Kidney (tissue), 14 donors: ENCODE data around the gene PMEPA1. TPM values are rescaled to one million over a fixed set of nuclear protein-coding genes. Genes with fewer than 3 reads are reported as not detected.

Source experiments
- DNase-seq, 5 donors: peaks; one replicate each; pipeline ENCODE4 v3.0.0-alpha.2; 2013 to 2020
- FAIRE-seq: peaks from 2 replicates; lab custom pipeline; 2012; peaks lifted over from hg19 to GRCh38; lab: Jason Lieb, UNC
- H3K27ac ChIP-seq, 2 donors: one replicate each; pipeline ENCODE4 v1.7.0; 2013; ENCODE audit warnings: low read depth in 2 of 2, low read length in 2 of 2, inconsistent platforms in 1 of 2
- H3K27me3 ChIP-seq: one replicate; pipeline ENCODE4 v1.7.1; 2013; ENCODE audit warnings: low read length, inconsistent platforms; ENCODE audit not compliant: control insufficient read depth, insufficient read depth
- H3K36me3 ChIP-seq, 3 donors: one replicate each; pipeline versions ENCODE4 v1.7.0 to v1.7.1; 2013; ENCODE audit warnings: low read length in 3 of 3, control low read depth in 1 of 3, inconsistent platforms in 1 of 3; ENCODE audit not compliant: insufficient read depth in 3 of 3, control insufficient read depth in 2 of 3
- H3K4me1 ChIP-seq, 3 donors: one replicate each; pipeline versions ENCODE4 v1.7.0 to v1.7.1; 2013; ENCODE audit warnings: low read length in 3 of 3, inconsistent platforms in 1 of 3, low read depth in 1 of 3; ENCODE audit not compliant: control insufficient read depth in 2 of 3, insufficient read depth in 2 of 3
- H3K4me3 ChIP-seq, 3 donors: one replicate each; pipeline versions ENCODE4 v1.7.0 to v1.8.1; 2013; ENCODE audit warnings: low read length in 3 of 3, control low read depth in 1 of 3, inconsistent platforms in 1 of 3
- H3K9ac ChIP-seq, 3 donors: one replicate each; pipeline versions ENCODE4 v1.7.0 to v1.7.1; 2013; ENCODE audit warnings: low read length in 3 of 3, control low read depth in 1 of 3, inconsistent platforms in 1 of 3
- H3K9me3 ChIP-seq, 3 donors: one replicate each; pipeline versions ENCODE4 v1.7.0 to v1.7.1; 2013; ENCODE audit warnings: low read length in 3 of 3, control low read depth in 1 of 3, inconsistent platforms in 1 of 3; ENCODE audit not compliant: control insufficient read depth in 2 of 3, insufficient read depth in 1 of 3
- CTCF ChIP-seq: IDR thresholded peaks from 3 replicates; pipeline ENCODE4 v1.5.1; 2012; ENCODE audit warnings: mild to moderate bottlenecking, moderate library complexity, borderline replicate concordance; ENCODE audit not compliant: insufficient read depth; ENCODE audit errors: extremely low read depth
- intact Hi-C: fragments of 100-400 bp; cut with DNase I; formaldehyde crosslinking; loops from one replicate; pipeline ENCODE4 v1.11.1; 2022
- polyA plus RNA-seq: library from polyadenylated mRNA; stranded (reverse); fragments of 350-450 nt; fragmentation: Illumina TruSeq; extraction: RNeasy Lipid Tissue Mini Kit (QIAGEN cat#74804); gene quantifications from one replicate; pipeline ENCODE4 v1.2.3, GENCODE V29; 2014; ENCODE audit warnings: low read depth, low replicate concordance; ENCODE audit not compliant: insufficient read depth
- total RNA-seq: library from RNA; stranded (reverse); fragmentation: NEBNext Ultra II Directional; extraction: Animal tissue kit (Norgen Biotek cat#: 25700); gene quantifications from one replicate; pipeline ENCODE4 v1.2.1, GENCODE V29; 2021
- donor health status: control.
- donor health status: control.
- donor health status: control.
- donor health status: control.
- donor health status: control.
- donor health status: DM: yes; HTN: yes; CAD: no.
- donor health status: Normal renal cell carcinoma (clear cell type).

PMEPA1 gene
- total and polyA plus RNA-seq, 2 donors from 2014 or later, result 12.9 to 30.4 TPM

- Histone ChIP-seq H3K9me3 (no peaks in the 10 kb centered on the region), H3K27me3 (no peaks in the 10 kb centered on the region), H3K4me3 (no peak overlapping the region), H3K27ac (no peak overlapping the region), H3K9ac (no peak overlapping the region), H3K4me1 (no peaks in the 10 kb centered on the region), H3K36me3 (no peaks in the 10 kb centered on the region)
- DNase-seq (no peak), FAIRE-seq (no peak)
- intact Hi-C loops, result no loop called here
- no peak for TF ChIP-seq CTCF
Observed at GRCh38 chr20:57605878-57606277, 103.9 kb downstream of the PMEPA1 start.

- H3K9me3 ChIP-seq, result no peaks in the 10 kb centered on the region
- no peaks in the 10 kb centered on the region for H3K36me3 ChIP-seq
- no peak for TF ChIP-seq CTCF
- no peaks in the 10 kb centered on the region for H3K27me3 ChIP-seq
- intact Hi-C loops, result no loop called here
- no peak for FAIRE-seq
- no peaks in the 10 kb centered on the region for H3K4me1 ChIP-seq
- no peak overlapping the region for H3K4me3 ChIP-seq
- H3K9ac ChIP-seq, result no peak overlapping the region
- DNase-seq, result no peak
- no peak overlapping the region for H3K27ac ChIP-seq
Observed at GRCh38 chr20:57605045-57605444, 104.8 kb downstream of the PMEPA1 start.

- peak in 1 of 5 donors; percentile 26 for DNase-seq
- H3K9me3 ChIP-seq, result no peaks in the 10 kb centered on the region
- H3K27me3 ChIP-seq, result no peaks in the 10 kb centered on the region
- no peak overlapping the region for H3K9ac ChIP-seq
- no peak for TF ChIP-seq CTCF
- FAIRE-seq, result no peak
- H3K36me3 ChIP-seq, result no peaks in the 10 kb centered on the region
- H3K4me3 ChIP-seq, result no peak overlapping the region
- H3K4me1 ChIP-seq, result no peaks in the 10 kb centered on the region
- H3K27ac ChIP-seq, result no peak overlapping the region
- intact Hi-C loops, result no loop called here
Observed at GRCh38 chr20:57603120-57603519, 106.7 kb downstream of the PMEPA1 start.

GRCh38 chr20:57601737-57602136, 108.1 kb downstream of the PMEPA1 start:
- FAIRE-seq, result no peak

More at GRCh38 chr20:57601737-57602136, 108.1 kb downstream of the PMEPA1 start:
- peaks cover 0 to under 1% (median 0%) of the 10 kb centered on the region in 3 donors for H3K4me1 ChIP-seq
- no peak for TF ChIP-seq CTCF
- intact Hi-C loops, result no loop called here
- DNase-seq, result no peak
- no peaks in the 10 kb centered on the region for H3K27me3 ChIP-seq
- H3K9ac ChIP-seq, result no peak overlapping the region
- H3K36me3 ChIP-seq, result no peaks in the 10 kb centered on the region
- no peaks in the 10 kb centered on the region for H3K9me3 ChIP-seq
- H3K4me3 ChIP-seq, result no peak overlapping the region
- no peak overlapping the region for H3K27ac ChIP-seq
